Peyer's patch (tissue), 4 donors: ENCODE data around the gene P2RY4.

Experiments used
- CTCF ChIP-seq, 6 experiments: fragments of 450-650 bp in 4 of 6; fragments of 200-600 bp in 2 of 6; sonication (generic) in 1 of 6; IDR thresholded peaks; one replicate each; pipeline ENCODE4 v1.5.1; 2017 to 2019; ENCODE audit warnings: antibody characterized with exemption in 6 of 6, mild to moderate bottlenecking in 3 of 6, moderate library complexity in 1 of 6
- POLR2A ChIP-seq, 2 donors: fragments of 450-650 bp; IDR thresholded peaks; one replicate each; pipeline ENCODE4 v1.5.1; 2017; ENCODE audit warnings: antibody characterized with exemption in 2 of 2, mild to moderate bottlenecking in 2 of 2, moderate library complexity in 2 of 2

- TF ChIP-seq CTCF (IDR thresholded peaks at IDR 0.05) (no peak), POLR2A (IDR thresholded peaks at IDR 0.05) (no peak)
Observed at GRCh38 chrX:70301716-70302115, 41.7 kb upstream of the P2RY4 start.
